ENCODE data around the gene SLC25A45.

SLC25A45 gene

GRCh38 chr11:65379698-65380459 lies 2.6 kb downstream of the SLC25A45 start:
- Histone ChIP-seq H3K9me3 (ENCODE audit: control insufficient read depth in 1 of 2, low read length in 2 of 2) (no peaks in the 10 kb centered on the region), H3K36me3 (ENCODE audit: control insufficient read depth in 1 of 2, insufficient read depth in 2 of 2, low read length in 2 of 2) (peaks cover 0 to 7% of the 10 kb centered on the region in 2 donors), H3K4me1 (ENCODE audit: control insufficient read depth in 1 of 2, insufficient read depth in 2 of 2, low read length in 2 of 2) (peaks cover 12 to 15% of the 10 kb centered on the region in 2 donors), H3K27ac (ENCODE audit: low read length) (no peak overlapping the region), H3K27me3 (ENCODE audit: low read depth, low read length) (no peaks in the 10 kb centered on the region), H3K4me3 (ENCODE audit: low read depth in 1 of 2, low read length in 2 of 2) (no peak overlapping the region)

GRCh38 chr11:65378928-65379638 lies 3.4 kb downstream of the SLC25A45 start:
- Histone ChIP-seq H3K9me3 (ENCODE audit: control insufficient read depth in 1 of 2, low read length in 2 of 2) (no peaks in the 10 kb centered on the region), H3K36me3 (ENCODE audit: control insufficient read depth in 1 of 2, insufficient read depth in 2 of 2, low read length in 2 of 2) (peaks cover 0 to 7% of the 10 kb centered on the region in 2 donors), H3K27ac (ENCODE audit: low read length) (no peak overlapping the region), H3K27me3 (ENCODE audit: low read depth, low read length) (no peaks in the 10 kb centered on the region), H3K4me3 (ENCODE audit: low read depth in 1 of 2, low read length in 2 of 2) (no peak overlapping the region), H3K4me1 (ENCODE audit: control insufficient read depth in 1 of 2, insufficient read depth in 2 of 2, low read length in 2 of 2) (peaks cover 11 to 12% of the 10 kb centered on the region in 2 donors)

GRCh38 chr11:65378208-65378927 lies 4.1 kb downstream of the SLC25A45 start:
- no peak overlapping the region for H3K4me3 ChIP-seq (ENCODE audit: low read depth in 1 of 2, low read length in 2 of 2)
- no peak overlapping the region for H3K27ac ChIP-seq (ENCODE audit: low read length)
- peaks cover 7 to 11% of the 10 kb centered on the region in 2 donors for H3K4me1 ChIP-seq (ENCODE audit: control insufficient read depth in 1 of 2, insufficient read depth in 2 of 2, low read length in 2 of 2)

GRCh38 chr11:65377777-65378176 lies 4.7 kb downstream of the SLC25A45 start:
- no peaks in the 10 kb centered on the region for H3K27me3 ChIP-seq (ENCODE audit: low read depth, low read length)
- no peaks in the 10 kb centered on the region for H3K9me3 ChIP-seq (ENCODE audit: control insufficient read depth in 1 of 2, low read length in 2 of 2)
- H3K4me3 ChIP-seq (ENCODE audit: low read depth in 1 of 2, low read length in 2 of 2) = no peak overlapping the region
- H3K27ac ChIP-seq (ENCODE audit: low read length) = no peak overlapping the region
- peaks cover 2 to 5% of the 10 kb centered on the region in 2 donors for H3K4me1 ChIP-seq (ENCODE audit: control insufficient read depth in 1 of 2, insufficient read depth in 2 of 2, low read length in 2 of 2)
- H3K36me3 ChIP-seq (ENCODE audit: control insufficient read depth in 1 of 2, insufficient read depth in 2 of 2, low read length in 2 of 2) = peaks cover 0 to 6% of the 10 kb centered on the region in 2 donors

More at GRCh38 chr11:65378208-65378927, 4.1 kb downstream of the SLC25A45 start:
- H3K27me3 ChIP-seq (ENCODE audit: low read depth, low read length) = no peaks in the 10 kb centered on the region
- no peaks in the 10 kb centered on the region for H3K9me3 ChIP-seq (ENCODE audit: control insufficient read depth in 1 of 2, low read length in 2 of 2)
- peaks cover 0 to 7% of the 10 kb centered on the region in 2 donors for H3K36me3 ChIP-seq (ENCODE audit: control insufficient read depth in 1 of 2, insufficient read depth in 2 of 2, low read length in 2 of 2)

- Histone ChIP-seq H3K36me3 (ENCODE audit: control insufficient read depth in 1 of 2, insufficient read depth in 2 of 2, low read length in 2 of 2) (peaks cover 0 to 3% of the 10 kb centered on the region in 2 donors), H3K27ac (ENCODE audit: low read length) (no peak overlapping the region), H3K4me1 (ENCODE audit: control insufficient read depth in 1 of 2, insufficient read depth in 2 of 2, low read length in 2 of 2) (peaks cover 0 to 5% of the 10 kb centered on the region in 2 donors), H3K4me3 (ENCODE audit: low read depth in 1 of 2, low read length in 2 of 2) (no peak overlapping the region), H3K27me3 (ENCODE audit: low read depth, low read length) (no peaks in the 10 kb centered on the region), H3K9me3 (ENCODE audit: control insufficient read depth in 1 of 2, low read length in 2 of 2) (no peaks in the 10 kb centered on the region)
Observed at GRCh38 chr11:65377036-65377435, 5.4 kb downstream of the SLC25A45 start.

GRCh38 chr11:65376138-65376713 lies 6.2 kb downstream of the SLC25A45 start:
- Histone ChIP-seq H3K27me3 (ENCODE audit: low read depth, low read length) (no peaks in the 10 kb centered on the region), H3K9me3 (ENCODE audit: control insufficient read depth in 1 of 2, low read length in 2 of 2) (no peaks in the 10 kb centered on the region), H3K4me1 (ENCODE audit: control insufficient read depth in 1 of 2, insufficient read depth in 2 of 2, low read length in 2 of 2) (peaks cover 0 to 5% of the 10 kb centered on the region in 2 donors), H3K27ac (ENCODE audit: low read length) (no peak overlapping the region), H3K4me3 (ENCODE audit: low read depth in 1 of 2, low read length in 2 of 2) (no peak overlapping the region), H3K36me3 (ENCODE audit: control insufficient read depth in 1 of 2, insufficient read depth in 2 of 2, low read length in 2 of 2) (no peaks in the 10 kb centered on the region)

GRCh38 chr11:65375012-65375411 lies 7.4 kb downstream of the SLC25A45 start:
- Histone ChIP-seq H3K36me3 (ENCODE audit: control insufficient read depth in 1 of 2, insufficient read depth in 2 of 2, low read length in 2 of 2) (no peaks in the 10 kb centered on the region), H3K9me3 (ENCODE audit: control insufficient read depth in 1 of 2, low read length in 2 of 2) (no peaks in the 10 kb centered on the region), H3K4me3 (ENCODE audit: low read depth in 1 of 2, low read length in 2 of 2) (no peak overlapping the region), H3K27ac (ENCODE audit: low read length) (no peak overlapping the region), H3K27me3 (ENCODE audit: low read depth, low read length) (no peaks in the 10 kb centered on the region), H3K4me1 (ENCODE audit: control insufficient read depth in 1 of 2, insufficient read depth in 2 of 2, low read length in 2 of 2) (no peaks in the 10 kb centered on the region)

GRCh38 chr11:65373839-65374580 lies 8.4 kb downstream of the SLC25A45 start:
- H3K27ac ChIP-seq (ENCODE audit: low read length) = no peak overlapping the region
- no peak overlapping the region for H3K4me3 ChIP-seq (ENCODE audit: low read depth in 1 of 2, low read length in 2 of 2)
- H3K27me3 ChIP-seq (ENCODE audit: low read depth, low read length) = no peaks in the 10 kb centered on the region
- no peaks in the 10 kb centered on the region for H3K9me3 ChIP-seq (ENCODE audit: control insufficient read depth in 1 of 2, low read length in 2 of 2)
- H3K36me3 ChIP-seq (ENCODE audit: control insufficient read depth in 1 of 2, insufficient read depth in 2 of 2, low read length in 2 of 2) = no peaks in the 10 kb centered on the region
- no peaks in the 10 kb centered on the region for H3K4me1 ChIP-seq (ENCODE audit: control insufficient read depth in 1 of 2, insufficient read depth in 2 of 2, low read length in 2 of 2)

- no peaks in the 10 kb centered on the region for H3K9me3 ChIP-seq (ENCODE audit: control insufficient read depth in 1 of 2, low read length in 2 of 2)
- H3K36me3 ChIP-seq (ENCODE audit: control insufficient read depth in 1 of 2, insufficient read depth in 2 of 2, low read length in 2 of 2) = no peaks in the 10 kb centered on the region
- H3K27ac ChIP-seq (ENCODE audit: low read length) = no peak overlapping the region
- H3K4me1 ChIP-seq (ENCODE audit: control insufficient read depth in 1 of 2, insufficient read depth in 2 of 2, low read length in 2 of 2) = no peaks in the 10 kb centered on the region
- H3K27me3 ChIP-seq (ENCODE audit: low read depth, low read length) = no peaks in the 10 kb centered on the region
- H3K4me3 ChIP-seq (ENCODE audit: low read depth in 1 of 2, low read length in 2 of 2) = no peak overlapping the region
Observed at GRCh38 chr11:65370659-65371049, 11.8 kb downstream of the SLC25A45 start.

- Histone ChIP-seq H3K27me3 (ENCODE audit: low read depth, low read length) (no peaks in the 10 kb centered on the region), H3K4me3 (ENCODE audit: low read depth in 1 of 2, low read length in 2 of 2) (no peak overlapping the region), H3K27ac (ENCODE audit: low read length) (no peak overlapping the region), H3K9me3 (ENCODE audit: control insufficient read depth in 1 of 2, low read length in 2 of 2) (no peaks in the 10 kb centered on the region), H3K4me1 (ENCODE audit: control insufficient read depth in 1 of 2, insufficient read depth in 2 of 2, low read length in 2 of 2) (no peaks in the 10 kb centered on the region), H3K36me3 (ENCODE audit: control insufficient read depth in 1 of 2, insufficient read depth in 2 of 2, low read length in 2 of 2) (no peaks in the 10 kb centered on the region)
Observed at GRCh38 chr11:65366340-65366773, 16.1 kb downstream of the SLC25A45 start.

Data from muscle layer of duodenum (tissue), 2 donors.